NCI-H2171 treated with DMSO at 0.1 percent for 48 hours (cell line): Measurements from ENCODE around the gene SLC7A10.
"Not testable (repeated sequence)": the region's sequence is repeated elsewhere in the genome, so short reads cannot be mapped to it uniquely, and the experiment has no call there.

ENCODE experiments used
- DNase-seq: peaks from one replicate; lab custom pipeline; 2025; lab: John Stamatoyannopoulos, UW

Gene SLC7A10

DNA sequence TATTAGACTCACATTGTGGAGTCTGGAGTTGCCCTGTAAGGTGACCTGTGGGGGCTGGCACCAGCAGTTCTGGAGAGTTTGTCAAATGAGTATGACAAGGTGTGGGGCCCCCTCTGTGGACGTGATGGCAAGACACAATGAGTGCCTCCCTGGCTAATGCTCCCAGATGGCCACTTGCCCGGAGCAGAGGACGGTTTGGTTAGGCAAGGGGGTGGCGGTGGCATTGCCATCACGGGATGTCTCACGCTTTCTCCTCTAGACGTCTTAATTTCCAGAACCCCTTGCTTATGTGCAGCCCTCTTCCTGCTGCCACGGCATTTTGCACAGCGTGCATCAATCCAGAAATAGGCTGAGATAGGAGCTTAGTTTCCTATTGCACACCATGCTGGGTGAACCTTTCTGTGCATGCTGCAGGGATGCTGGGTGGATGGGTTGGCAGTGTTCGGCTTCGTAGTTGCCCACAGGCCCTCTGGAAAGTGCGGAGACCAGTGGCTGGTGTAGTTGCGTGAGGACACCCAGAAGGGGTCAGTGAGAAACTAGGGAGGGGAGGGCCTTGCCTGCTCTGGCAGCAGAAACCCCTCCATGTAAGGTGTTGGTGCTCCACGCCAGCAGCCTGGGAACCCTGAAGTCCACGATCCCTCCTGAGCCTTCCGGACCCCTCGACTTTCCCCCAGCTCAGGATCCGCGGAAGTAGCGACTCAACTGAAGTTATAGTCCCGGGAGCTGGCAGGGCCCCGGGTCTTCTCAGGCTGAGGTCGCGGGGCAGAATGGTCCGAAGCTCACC, 49.6 kb downstream of the SLC7A10 start:
- DNase-seq: no peak

DNA sequence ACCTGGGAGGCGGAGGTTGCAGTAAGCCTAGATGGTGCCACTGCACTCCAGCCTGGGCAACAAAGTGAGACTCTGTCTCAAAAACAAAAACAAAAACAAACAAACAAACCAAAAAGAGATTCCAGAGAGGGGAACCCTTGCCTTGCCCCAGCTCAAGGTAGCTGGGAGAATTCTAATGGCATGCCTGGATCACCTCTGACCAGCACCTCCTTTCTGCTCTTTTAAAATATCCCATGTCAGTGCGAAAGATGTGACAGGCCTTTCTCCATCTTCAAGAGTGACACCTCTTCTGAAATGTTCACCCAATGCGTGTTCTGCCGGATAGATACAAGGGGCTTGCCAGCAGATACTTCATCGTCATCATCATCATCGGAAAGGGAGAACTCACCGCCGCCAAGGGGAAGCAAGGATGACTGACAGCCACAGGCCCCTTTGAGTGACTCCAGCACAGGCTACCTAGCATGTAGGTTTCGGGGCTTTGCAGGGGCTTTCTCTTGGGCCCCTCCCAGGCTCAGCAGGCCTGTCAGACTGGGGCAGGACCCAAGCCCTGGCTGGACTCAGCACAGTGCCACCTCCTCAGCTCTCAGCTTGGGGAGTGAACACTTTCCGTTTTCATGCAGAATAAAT, 50.4 kb downstream of the SLC7A10 start:
- DNase-seq: no peak

DNA sequence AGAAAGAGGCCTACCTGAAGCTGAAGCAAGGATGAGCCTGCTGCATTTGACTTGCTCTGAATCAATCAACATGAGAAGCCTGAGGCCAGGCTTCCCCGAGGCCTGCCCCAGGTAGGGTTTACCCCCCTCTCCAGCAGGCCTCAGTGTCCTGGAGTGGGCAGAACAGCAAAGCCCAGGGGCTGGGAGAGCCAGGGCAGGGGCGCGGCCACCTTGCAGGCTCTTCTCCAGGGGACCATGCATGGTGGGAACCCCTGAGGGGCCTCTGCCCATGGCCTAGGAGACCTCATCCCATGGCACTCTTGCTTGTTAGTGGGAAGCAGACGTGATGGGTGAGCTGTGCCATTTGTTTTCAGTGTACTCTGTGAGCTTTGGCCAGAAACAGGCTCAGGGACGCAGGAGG, 51.5 kb downstream of the SLC7A10 start:
- DNase-seq: no peak

DNA sequence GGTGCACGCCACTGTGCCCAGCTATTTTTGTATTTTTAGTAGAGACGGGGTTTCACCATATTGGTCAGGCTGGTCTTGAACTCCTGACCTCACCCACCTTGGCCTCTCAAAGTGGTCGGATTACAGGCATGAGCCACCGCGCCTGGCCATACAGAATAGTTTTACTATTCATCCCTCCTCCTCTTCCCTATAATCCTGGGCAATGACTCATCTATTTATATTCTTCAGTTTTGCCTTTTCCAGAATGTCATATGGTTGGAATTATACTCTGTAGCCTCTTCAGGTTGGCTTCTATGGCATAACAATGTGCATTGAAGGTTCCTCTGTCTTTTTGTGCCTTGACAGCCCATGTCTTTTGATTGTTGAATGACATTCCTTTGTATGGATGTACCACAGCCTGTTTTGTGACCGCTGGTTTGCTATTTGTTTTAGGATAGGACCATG, 53.7 kb downstream of the SLC7A10 start:
- no peak for DNase-seq

DNA sequence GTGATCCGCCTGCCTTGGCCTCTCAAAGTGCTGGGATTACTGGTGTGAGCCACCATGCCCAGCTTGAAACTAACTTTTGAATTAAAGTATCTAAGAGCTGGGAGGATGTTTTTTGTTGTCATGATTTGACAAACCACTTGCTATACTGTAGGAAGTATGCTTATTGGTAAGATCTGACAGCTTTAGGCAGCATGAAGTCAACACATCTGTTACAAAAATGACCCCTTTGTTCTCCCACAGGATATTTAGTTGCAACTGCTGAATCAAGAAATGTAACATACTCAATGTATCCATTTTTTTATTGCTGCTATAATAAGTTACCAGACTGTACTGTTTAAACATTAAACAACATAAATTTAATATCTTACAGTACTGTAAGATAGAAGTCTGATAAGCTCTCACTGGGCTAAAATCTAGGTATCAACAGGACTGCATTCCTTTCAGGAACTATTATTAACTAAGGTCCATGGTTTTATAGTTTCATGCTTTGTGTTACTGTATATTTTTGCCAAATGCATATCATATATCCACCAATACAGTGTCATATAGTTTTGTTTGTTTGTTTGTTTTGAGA, 54.3 kb downstream of the SLC7A10 start:
- DNase-seq: no peak

DNA sequence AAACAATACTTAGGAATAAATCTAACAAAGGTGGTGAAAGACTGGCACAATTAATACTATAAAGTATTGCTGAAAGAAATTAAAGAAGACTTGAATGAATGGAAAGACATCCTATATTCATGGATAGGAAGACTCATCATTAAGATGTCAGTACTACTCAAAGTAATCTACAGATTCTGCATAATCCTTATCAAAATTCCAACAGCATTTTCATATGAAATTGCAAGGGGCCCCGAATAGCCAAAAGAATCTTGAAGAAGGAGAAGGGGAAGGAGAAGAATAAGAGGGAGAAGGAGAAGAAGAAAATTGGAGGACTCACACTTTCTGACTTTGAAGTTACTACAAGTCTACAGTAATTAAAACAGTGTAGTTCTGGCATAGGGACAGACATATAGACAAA, 57.1 kb downstream of the SLC7A10 start:
- no peak for DNase-seq

DNA sequence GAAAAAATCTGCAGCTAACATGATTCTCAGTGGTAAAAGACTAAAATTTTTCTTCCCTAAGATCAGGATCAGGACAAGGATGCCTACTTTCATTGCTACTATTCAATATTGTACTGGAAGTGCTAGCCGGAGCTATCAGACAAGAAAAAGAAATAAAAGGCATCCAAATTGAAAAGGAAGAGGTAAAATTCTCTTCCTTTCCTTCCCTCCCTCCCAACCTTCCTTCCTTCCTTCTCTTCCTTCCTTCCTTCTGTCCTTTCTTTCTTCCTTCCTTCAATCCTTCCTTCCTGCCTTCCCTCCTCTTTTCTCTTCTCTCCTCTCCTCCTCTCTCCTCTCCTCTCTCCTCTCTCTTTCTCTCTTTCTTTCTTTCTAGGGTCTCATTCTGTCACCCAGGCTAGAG, 58.2 kb downstream of the SLC7A10 start:
- no peak for DNase-seq

DNA sequence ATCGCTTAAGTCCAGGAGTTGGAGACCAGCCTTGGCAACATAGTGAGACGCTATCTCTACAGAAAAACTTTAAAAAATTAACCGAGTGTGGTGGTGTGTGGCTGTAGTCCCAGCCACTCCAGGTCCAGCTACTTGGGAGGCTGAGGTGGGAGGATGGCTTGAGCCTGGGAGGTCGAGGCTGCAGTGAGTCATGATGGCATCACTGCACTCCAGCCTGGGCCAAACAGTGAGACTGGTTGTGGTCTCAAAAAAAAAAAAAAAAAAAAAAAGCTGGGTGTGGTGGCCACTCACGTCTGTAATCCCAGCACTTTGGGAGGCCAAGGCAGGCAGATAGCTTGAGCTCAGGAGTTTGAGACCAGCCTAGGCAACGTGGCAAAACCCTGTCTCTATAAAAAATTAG, 59.6 kb downstream of the SLC7A10 start:
- not testable (repeated sequence) for DNase-seq

DNA sequence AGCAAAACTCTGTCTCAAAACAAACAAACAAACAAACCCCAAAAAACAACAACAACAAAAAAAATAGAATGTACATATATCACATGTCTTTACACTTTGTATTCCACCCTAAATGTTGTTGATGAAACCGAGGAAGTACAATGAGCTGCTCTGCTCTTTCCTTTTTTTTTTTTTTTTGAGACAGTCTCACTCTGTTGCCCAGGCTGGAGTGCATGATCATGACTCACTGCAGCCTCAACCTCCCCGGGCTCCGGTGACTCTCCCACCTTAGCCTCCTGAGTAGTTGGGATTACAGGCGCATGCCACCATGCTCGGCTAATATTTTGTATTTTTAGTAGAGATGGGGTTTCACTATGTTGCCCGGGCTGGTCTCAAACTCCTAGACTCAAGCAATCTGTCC, 62.2 kb downstream of the SLC7A10 start:
- no peak for DNase-seq

DNA sequence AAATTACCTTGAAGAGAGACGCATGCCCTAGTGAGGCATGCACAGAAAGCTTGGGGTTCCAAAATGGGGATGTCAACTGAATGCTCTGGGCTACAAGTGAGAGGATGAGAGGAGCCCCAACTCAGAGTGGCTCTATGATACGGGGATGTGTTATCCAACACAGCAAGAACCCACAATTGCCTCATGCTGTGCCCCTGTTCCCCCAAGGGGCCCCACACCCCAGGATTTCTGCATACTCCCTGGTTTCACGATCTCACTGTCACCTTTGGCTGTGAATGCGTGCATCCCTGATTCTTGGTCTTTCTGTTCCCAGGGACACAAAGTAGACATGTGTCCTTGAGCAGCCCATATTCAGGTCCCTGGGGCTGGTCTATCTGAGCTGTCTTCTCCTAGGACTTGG, 64.4 kb downstream of the SLC7A10 start:
- no peak for DNase-seq

DNA sequence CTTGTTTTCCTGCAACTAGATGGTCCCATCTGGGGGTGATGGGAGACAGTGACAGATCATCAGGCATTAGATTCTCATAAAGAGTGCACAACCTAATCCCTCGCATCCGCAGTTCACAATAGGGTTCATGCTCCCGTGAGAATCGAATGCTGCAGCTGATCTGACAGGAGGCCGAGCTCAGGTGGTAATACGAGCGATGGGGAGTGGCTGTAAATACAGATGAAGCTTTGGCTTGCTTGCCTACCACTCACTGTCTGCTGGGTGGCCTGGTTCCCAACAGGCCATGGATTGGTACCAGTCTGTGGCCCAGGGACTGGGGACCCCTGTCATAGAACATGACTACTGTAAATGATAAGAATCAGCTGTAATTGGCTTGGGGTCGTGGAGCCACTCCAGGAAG, 65.8 kb downstream of the SLC7A10 start:
- DNase-seq: no peak

DNA sequence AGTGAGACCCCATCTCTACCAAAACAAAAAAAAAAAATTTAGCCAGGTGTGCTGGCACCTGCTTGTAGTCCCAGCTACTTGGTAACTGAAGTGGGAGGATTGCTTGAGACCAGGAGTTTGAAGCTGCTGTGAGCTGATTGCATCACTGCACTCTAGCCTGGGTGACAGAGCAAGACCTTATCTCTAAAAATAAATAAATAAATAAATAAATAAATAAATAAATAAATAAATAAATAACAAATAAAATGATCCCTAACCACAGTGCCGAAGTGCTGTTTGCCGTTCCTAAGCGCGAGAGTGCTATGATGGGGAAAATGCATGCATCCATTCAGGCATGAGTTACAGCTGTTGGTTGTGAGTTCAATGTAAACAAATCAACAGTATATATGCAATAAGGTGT, 66.5 kb downstream of the SLC7A10 start:
- no peak for DNase-seq
